ENCODE data around the gene GNAL. TPM values are rescaled to one million over a fixed set of nuclear protein-coding genes. Genes with fewer than 3 reads are reported as not detected.

GNAL gene
- total RNA-seq, 1 donor from 2014 or later, result 9.7 TPM

DNA sequence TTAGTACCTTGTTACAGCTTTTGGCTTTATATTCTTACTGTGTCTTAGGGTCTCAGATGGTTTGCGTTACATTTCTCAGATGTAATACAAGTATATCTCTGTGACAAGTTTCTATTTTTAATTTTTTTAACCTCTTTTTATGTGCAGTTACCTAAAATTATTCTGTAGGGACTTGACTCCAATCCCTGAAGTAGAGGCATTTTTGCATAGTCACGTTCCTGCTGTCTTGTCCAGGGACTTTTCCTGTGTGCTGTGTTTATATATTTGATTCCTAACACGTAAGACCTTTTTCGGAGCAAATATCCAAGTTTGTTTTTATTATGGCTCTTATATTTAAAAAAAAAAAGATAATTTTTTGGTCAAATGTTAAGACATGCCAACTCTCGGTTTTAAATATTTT, 91.0 kb downstream of the GNAL start:
- H3K27ac Mint-ChIP-seq (ENCODE audit: unreplicated experiment), result no peak overlapping the region

DNA sequence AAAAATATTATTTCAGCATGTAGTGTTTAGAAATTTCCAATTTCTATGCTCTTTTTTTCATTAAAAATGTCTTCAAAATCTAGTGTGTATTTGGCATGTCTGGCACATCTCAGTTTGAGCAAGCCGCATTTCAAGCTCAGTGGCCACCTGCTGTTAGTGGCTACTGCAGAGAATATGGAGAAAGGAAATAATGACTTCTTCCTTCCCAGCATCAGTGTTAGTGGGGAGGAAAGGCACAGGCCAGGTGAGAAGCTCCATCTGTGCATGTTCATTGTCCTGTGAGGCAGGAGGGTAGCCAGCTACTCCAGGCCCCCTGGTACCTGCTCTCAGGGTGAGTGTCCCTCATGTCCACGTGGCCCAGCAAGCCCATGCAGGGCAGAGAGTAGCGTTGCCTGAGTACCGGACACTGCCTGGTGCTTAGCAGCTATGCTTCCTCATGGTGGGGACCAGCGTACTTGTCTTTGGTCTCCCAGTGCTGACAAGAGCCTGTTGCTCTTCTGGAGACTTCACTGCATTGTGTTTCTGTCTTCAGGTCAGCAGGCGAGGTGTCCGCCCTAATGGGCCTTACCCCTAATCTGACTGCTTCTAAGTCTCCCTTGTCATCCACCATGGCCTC, 94.8 kb downstream of the GNAL start:
- no peak for DNase-seq (ENCODE audit: low spot score)
- no peaks in the 10 kb centered on the region for H3K36me3 Mint-ChIP-seq (ENCODE audit: low read depth, unreplicated experiment)
- no peak overlapping the region for H3K4me3 Mint-ChIP-seq (ENCODE audit: unreplicated experiment)
- TF ChIP-seq, protein P1, sequence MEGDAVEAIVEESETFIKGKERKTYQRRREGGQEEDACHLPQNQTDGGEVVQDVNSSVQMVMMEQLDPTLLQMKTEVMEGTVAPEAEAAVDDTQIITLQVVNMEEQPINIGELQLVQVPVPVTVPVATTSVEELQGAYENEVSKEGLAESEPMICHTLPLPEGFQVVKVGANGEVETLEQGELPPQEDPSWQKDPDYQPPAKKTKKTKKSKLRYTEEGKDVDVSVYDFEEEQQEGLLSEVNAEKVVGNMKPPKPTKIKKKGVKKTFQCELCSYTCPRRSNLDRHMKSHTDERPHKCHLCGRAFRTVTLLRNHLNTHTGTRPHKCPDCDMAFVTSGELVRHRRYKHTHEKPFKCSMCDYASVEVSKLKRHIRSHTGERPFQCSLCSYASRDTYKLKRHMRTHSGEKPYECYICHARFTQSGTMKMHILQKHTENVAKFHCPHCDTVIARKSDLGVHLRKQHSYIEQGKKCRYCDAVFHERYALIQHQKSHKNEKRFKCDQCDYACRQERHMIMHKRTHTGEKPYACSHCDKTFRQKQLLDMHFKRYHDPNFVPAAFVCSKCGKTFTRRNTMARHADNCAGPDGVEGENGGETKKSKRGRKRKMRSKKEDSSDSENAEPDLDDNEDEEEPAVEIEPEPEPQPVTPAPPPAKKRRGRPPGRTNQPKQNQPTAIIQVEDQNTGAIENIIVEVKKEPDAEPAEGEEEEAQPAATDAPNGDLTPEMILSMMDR (IDR thresholded peaks at IDR 0.05; ENCODE audit: unreplicated experiment), result no peak
- no peaks in the 10 kb centered on the region for H3K27me3 Mint-ChIP-seq (ENCODE audit: unreplicated experiment)
- no peak overlapping the region for H3K27ac Mint-ChIP-seq (ENCODE audit: unreplicated experiment)
- H3K9me3 Mint-ChIP-seq (ENCODE audit: unreplicated experiment), result no peaks in the 10 kb centered on the region
- peaks cover 22% of the 10 kb centered on the region for H3K4me1 Mint-ChIP-seq (ENCODE audit: unreplicated experiment)

More for the DNA sequence above, 91.0 kb downstream of the GNAL start:
- Mint-ChIP-seq H3K4me1 (ENCODE audit: unreplicated experiment) (peaks cover 3% of the 10 kb centered on the region), H3K4me3 (ENCODE audit: unreplicated experiment) (no peak overlapping the region), H3K27me3 (ENCODE audit: unreplicated experiment) (no peaks in the 10 kb centered on the region), H3K36me3 (ENCODE audit: low read depth, unreplicated experiment) (no peaks in the 10 kb centered on the region), H3K9me3 (ENCODE audit: unreplicated experiment) (no peaks in the 10 kb centered on the region)
- no peak for DNase-seq (ENCODE audit: low spot score)
- TF ChIP-seq, protein P1 (IDR thresholded peaks at IDR 0.05; ENCODE audit: unreplicated experiment), result no peak

DNA sequence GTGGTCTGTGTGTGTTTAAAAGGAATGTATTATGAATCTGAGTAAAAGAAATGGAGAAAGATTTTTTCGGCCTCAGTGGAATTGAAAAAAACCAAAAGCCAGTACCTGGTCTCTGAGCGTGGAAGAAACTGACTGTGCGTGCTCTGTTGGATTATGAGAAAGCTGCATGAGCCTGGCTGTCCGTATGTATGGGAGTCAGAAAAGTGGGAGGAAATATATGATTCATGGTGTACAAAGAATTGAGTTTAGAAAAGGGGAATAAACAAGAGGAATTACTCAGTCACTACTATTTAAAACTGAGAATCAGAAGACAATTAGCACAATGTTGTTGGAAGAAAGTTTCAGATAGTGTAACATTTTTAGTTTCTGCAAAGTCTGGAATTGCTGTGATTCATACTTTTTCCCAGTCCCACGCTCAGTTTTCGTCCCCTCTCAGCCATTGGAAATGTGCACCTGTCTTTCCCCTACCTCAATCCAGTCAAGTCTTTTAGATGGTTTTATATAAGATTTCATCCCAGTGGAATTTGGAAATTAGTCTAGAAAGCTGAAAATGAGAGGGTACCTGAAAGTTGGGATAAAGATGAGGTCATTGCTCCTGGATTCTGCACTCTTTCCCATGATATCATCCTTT, 95.7 kb downstream of the GNAL start:
- H3K27ac Mint-ChIP-seq (ENCODE audit: unreplicated experiment), result no peak overlapping the region
- no peaks in the 10 kb centered on the region for H3K27me3 Mint-ChIP-seq (ENCODE audit: unreplicated experiment)
- no peaks in the 10 kb centered on the region for H3K9me3 Mint-ChIP-seq (ENCODE audit: unreplicated experiment)
- H3K36me3 Mint-ChIP-seq (ENCODE audit: low read depth, unreplicated experiment), result no peaks in the 10 kb centered on the region
- no peak overlapping the region for H3K4me3 Mint-ChIP-seq (ENCODE audit: unreplicated experiment)
- DNase-seq (ENCODE audit: low spot score), result no peak
- peaks cover 30% of the 10 kb centered on the region for H3K4me1 Mint-ChIP-seq (ENCODE audit: unreplicated experiment)
- TF ChIP-seq, protein P1 (IDR thresholded peaks at IDR 0.05; ENCODE audit: unreplicated experiment), result no peak

DNA sequence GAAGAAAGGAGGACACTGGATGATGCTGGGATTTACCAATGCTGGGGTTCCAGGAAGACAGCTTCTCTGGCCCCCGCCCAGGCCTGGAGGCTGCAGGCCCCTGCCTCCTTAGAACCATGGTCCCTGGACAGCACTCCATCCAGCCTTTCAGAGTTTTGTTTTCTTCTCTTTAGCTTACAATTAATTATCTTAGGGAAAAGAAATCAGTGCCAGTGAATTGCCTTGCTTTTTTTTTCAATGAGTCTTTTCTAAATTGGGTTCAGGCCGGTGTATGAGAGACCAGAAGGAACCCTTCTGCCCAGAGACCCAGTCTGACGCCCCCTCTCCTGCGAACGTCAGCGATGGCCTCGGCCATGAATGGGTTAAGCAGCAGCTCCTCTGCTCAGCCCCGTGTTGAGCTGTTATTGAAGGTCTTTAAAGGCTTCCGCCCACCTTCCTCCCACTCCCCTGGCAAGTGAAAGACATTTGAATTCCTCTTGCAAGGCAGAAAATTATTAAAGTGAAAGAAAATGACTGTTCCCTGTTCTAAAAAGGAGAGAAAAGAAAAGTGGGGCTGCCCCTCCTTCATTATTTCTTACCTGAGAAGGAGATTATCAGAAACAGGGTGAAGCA, 96.5 kb downstream of the GNAL start:
- no peaks in the 10 kb centered on the region for H3K9me3 Mint-ChIP-seq (ENCODE audit: unreplicated experiment)
- peaks cover 37% of the 10 kb centered on the region for H3K4me1 Mint-ChIP-seq (ENCODE audit: unreplicated experiment)
- H3K4me3 Mint-ChIP-seq (ENCODE audit: unreplicated experiment), result no peak overlapping the region
- peak overlapping the region; percentile 2 for H3K27ac Mint-ChIP-seq (ENCODE audit: unreplicated experiment)
- H3K27me3 Mint-ChIP-seq (ENCODE audit: unreplicated experiment), result no peaks in the 10 kb centered on the region
- TF ChIP-seq, protein P1 (IDR thresholded peaks at IDR 0.05; ENCODE audit: unreplicated experiment), result no peak
- DNase-seq (ENCODE audit: low spot score), result no peak
- no peaks in the 10 kb centered on the region for H3K36me3 Mint-ChIP-seq (ENCODE audit: low read depth, unreplicated experiment)

Data from endothelial cell (in vitro differentiated cells).